Uterus (tissue), 4 donors: ENCODE data around the gene INTS11. TPM values are rescaled to one million over a fixed set of nuclear protein-coding genes. Genes with fewer than 3 reads are reported as not detected.

Experiments
- DNase-seq, 2 donors: peaks; one replicate each; pipeline ENCODE4 v3.0.0-alpha.2; 2019 to 2020
- H3K27ac ChIP-seq, 2 donors: fragments of 200-600 bp; sonication (generic); 1 replicate in 1 of 2; 2 replicates in 1 of 2; pipeline ENCODE4 v1.5.1; 2016 to 2018
- H3K27me3 ChIP-seq, 2 donors: fragments of 200-600 bp; sonication (generic); one replicate each; pipeline ENCODE4 v1.5.1; 2018 to 2019; ENCODE audit warnings: control low read depth in 1 of 2
- H3K36me3 ChIP-seq, 2 donors: fragments of 200-600 bp; sonication (generic); one replicate each; pipeline ENCODE4 v1.5.1; 2019; ENCODE audit warnings: control low read depth in 1 of 2
- H3K4me1 ChIP-seq, 2 donors: fragments of 200-600 bp; sonication (generic); one replicate each; pipeline ENCODE4 v1.5.1; 2018 to 2019; ENCODE audit warnings: control low read depth in 1 of 2
- H3K4me3 ChIP-seq, 2 donors: fragments of 200-600 bp; sonication (generic); 1 replicate in 1 of 2; 2 replicates in 1 of 2; pipeline ENCODE4 v1.5.1; 2018 to 2019; ENCODE audit warnings: mild to moderate bottlenecking in 1 of 2
- H3K9me3 ChIP-seq, 2 donors: fragments of 200-600 bp; sonication (generic); one replicate each; pipeline ENCODE4 v1.5.1; 2019; ENCODE audit warnings: control low read depth in 1 of 2
- POLR2A ChIP-seq, 2 donors: fragments of 450-650 bp; IDR thresholded peaks; one replicate each; pipeline ENCODE4 v1.6.1; 2016; ENCODE audit warnings: antibody characterized with exemption in 2 of 2, mild to moderate bottlenecking in 1 of 2, moderate library complexity in 1 of 2
- intact Hi-C: fragments of 100-400 bp; cut with DNase I; formaldehyde crosslinking; loops from one replicate; pipeline ENCODE4 v1.15.1; 2023; ENCODE audit warnings: low total_unique reads
- total RNA-seq, 4 donors: library from RNA; depleted of rRNA in 3 of 4; stranded (reverse); fragments of >200 nt in 3 of 4; gene quantifications; one replicate each; pipeline versions ENCODE4 v1.1.0 to v1.2.4, GENCODE V29; 2014 to 2023
- TF ChIP-seq, protein P1 (sequence below), 4 experiments: fragments of 200-600 bp in 2 of 4; fragments of 450-650 bp in 2 of 4; sonication (generic) in 2 of 4; IDR thresholded peaks; one replicate each; pipeline ENCODE4 v1.5.1; 2016 to 2019; ENCODE audit warnings: antibody characterized with exemption in 4 of 4, mild to moderate bottlenecking in 2 of 4, moderate library complexity in 1 of 4
- donor health status: DM: yes; HTN: yes; CAD: no.

The INTS11 gene
- total RNA-seq, 4 donors from 2014 or later = 45.6 to 277 (median 130) TPM

GRCh38 chr1:1303736-1304135 lies 20.7 kb downstream of the INTS11 start:
- intact Hi-C loops = loop anchor here (10.0 kb wide), 1 partner anchor 51 kb away; the partner anchor contains the start of gene MXRA8
- Histone ChIP-seq H3K9me3 (no peaks in the 10 kb centered on the region), H3K4me1 (peaks cover 0 to 25% of the 10 kb centered on the region in 2 donors), H3K36me3 (no peaks in the 10 kb centered on the region), H3K27me3 (no peaks in the 10 kb centered on the region), H3K4me3 (peak overlapping the region in 1 of 2 donors; percentile 66), H3K27ac (peak overlapping the region; percentile 87)
- no peak for TF ChIP-seq POLR2A (IDR thresholded peaks at IDR 0.05)
- TF ChIP-seq, protein P1, sequence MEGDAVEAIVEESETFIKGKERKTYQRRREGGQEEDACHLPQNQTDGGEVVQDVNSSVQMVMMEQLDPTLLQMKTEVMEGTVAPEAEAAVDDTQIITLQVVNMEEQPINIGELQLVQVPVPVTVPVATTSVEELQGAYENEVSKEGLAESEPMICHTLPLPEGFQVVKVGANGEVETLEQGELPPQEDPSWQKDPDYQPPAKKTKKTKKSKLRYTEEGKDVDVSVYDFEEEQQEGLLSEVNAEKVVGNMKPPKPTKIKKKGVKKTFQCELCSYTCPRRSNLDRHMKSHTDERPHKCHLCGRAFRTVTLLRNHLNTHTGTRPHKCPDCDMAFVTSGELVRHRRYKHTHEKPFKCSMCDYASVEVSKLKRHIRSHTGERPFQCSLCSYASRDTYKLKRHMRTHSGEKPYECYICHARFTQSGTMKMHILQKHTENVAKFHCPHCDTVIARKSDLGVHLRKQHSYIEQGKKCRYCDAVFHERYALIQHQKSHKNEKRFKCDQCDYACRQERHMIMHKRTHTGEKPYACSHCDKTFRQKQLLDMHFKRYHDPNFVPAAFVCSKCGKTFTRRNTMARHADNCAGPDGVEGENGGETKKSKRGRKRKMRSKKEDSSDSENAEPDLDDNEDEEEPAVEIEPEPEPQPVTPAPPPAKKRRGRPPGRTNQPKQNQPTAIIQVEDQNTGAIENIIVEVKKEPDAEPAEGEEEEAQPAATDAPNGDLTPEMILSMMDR (IDR thresholded peaks at IDR 0.05) = no peak
- DNase-seq = no peak

DNA sequence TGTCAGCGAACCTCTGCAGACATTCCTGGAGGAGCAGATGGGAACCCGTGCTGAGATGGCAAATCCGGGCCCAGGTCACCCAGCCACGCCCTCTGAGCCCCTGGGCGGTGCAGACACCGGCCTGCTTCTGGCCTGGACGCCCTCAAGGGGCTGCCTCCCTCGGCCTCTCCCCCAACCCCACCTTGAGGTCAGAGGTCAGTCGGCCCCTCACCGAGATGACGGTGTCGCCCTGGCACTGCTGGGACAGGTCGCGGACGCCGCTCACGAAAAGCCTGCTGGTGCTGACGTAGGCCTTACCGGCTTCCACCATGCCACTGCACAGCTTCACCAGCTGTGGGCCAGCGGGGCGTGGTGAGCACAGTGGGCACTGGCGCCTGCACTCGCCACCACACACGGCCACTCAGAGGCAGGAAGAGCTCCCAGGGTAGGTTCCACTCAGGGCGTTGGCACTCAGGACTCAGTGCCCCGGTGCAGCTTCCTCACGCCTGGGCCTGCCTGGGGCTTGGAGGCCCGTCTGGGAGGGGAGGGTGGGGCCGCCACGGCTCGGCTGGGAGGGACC lies 21.4 kb downstream of the INTS11 start:
- Histone ChIP-seq H3K36me3 (no peaks in the 10 kb centered on the region), H3K27me3 (no peaks in the 10 kb centered on the region), H3K4me1 (peaks cover 0 to 25% of the 10 kb centered on the region in 2 donors), H3K27ac (peak overlapping the region in 1 of 2 donors; percentile 87), H3K4me3 (no peak overlapping the region), H3K9me3 (no peaks in the 10 kb centered on the region)
- intact Hi-C loops = loop anchor here (10.0 kb wide), 1 partner anchor 52 kb away; the partner anchor contains the start of gene MXRA8
- TF ChIP-seq POLR2A (IDR thresholded peaks at IDR 0.05) = no peak
- TF ChIP-seq, protein P1 (IDR thresholded peaks at IDR 0.05) = no peak
- DNase-seq = no peak

- H3K27ac ChIP-seq = no peak overlapping the region
- no peaks in the 10 kb centered on the region for H3K9me3 ChIP-seq
- TF ChIP-seq POLR2A (IDR thresholded peaks at IDR 0.05) = no peak
- TF ChIP-seq, protein P1 (IDR thresholded peaks at IDR 0.05) = no peak
- DNase-seq = no peak
- intact Hi-C loops = loop anchor here (10.0 kb wide), 1 partner anchor 53 kb away; the partner anchor contains the start of gene MXRA8
- H3K4me3 ChIP-seq = no peak overlapping the region
- no peaks in the 10 kb centered on the region for H3K27me3 ChIP-seq
- peaks cover 0 to 25% of the 10 kb centered on the region in 2 donors for H3K4me1 ChIP-seq
- no peaks in the 10 kb centered on the region for H3K36me3 ChIP-seq
Measured at GRCh38 chr1:1302006-1302430, 22.4 kb downstream of the INTS11 start.

DNA sequence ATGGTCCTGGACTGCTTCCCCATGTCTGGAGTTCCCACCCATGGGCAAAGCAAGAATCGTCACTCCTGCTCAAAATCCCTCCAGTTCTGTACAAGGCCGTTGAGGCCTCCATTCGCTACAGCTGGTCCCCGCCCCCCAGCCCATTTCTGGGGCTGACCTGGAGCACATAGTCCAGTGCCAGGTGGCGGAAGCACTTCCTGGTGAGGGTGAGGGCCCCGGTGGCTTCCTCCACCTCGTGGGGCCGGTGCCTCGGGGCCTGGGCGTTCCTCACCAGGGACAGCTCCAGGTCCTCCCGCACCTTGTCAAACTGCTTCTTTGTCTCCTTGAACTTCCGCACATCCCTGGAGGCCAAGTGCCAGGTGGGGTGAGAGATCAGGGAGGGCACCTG lies 24.1 kb downstream of the INTS11 start:
- Histone ChIP-seq H3K4me1 (peaks cover 0 to 9% of the 10 kb centered on the region in 2 donors), H3K4me3 (no peak overlapping the region), H3K9me3 (no peaks in the 10 kb centered on the region), H3K36me3 (no peaks in the 10 kb centered on the region), H3K27ac (no peak overlapping the region), H3K27me3 (no peaks in the 10 kb centered on the region)
- DNase-seq = no peak
- intact Hi-C loops = loop anchor here (10.0 kb wide), 1 partner anchor 54 kb away; the partner anchor contains the start of gene MXRA8
- TF ChIP-seq, protein P1 (IDR thresholded peaks at IDR 0.05) = no peak
- no peak for TF ChIP-seq POLR2A (IDR thresholded peaks at IDR 0.05)

DNA sequence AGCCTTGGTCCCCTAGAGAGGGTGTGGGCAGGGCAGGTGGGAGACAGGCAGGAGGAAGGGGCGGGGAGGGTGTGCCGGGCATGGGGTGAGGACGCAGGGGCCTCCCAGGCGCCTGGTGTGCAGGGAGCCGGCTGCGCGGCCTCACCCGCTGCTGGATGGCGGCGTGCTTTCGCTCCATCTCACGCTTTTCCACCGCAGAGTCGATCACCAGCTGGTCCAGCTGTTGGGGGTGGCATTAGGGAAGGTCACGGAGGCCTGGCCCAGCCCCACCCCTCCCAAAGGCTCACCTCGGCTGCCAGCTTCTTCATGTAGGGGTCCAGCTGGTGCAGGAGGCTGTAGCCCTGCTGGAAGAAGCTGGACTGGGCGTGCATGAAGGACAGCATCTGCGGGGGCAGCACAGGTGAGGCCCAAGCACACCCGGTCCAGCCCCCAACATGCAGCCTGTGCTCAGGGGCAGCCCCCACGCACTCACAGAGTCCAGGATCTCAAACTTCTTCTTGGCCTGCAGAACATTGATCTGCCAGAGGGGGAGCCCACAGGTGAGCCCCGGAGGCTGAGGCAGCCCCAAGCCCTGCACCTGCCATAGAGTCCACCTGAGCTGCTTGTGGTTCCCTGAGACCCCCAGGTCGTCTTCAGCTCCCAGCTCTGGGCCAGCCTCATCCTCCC lies 24.6 kb downstream of the INTS11 start:
- Histone ChIP-seq H3K27me3 (no peaks in the 10 kb centered on the region), H3K27ac (no peak overlapping the region), H3K9me3 (no peaks in the 10 kb centered on the region), H3K4me3 (no peak overlapping the region), H3K36me3 (no peaks in the 10 kb centered on the region), H3K4me1 (peaks cover 0 to 5% of the 10 kb centered on the region in 2 donors)
- intact Hi-C loops = loop anchor here (10.0 kb wide), 1 partner anchor 55 kb away; the partner anchor contains the start of gene MXRA8
- no peak for TF ChIP-seq POLR2A (IDR thresholded peaks at IDR 0.05)
- TF ChIP-seq, protein P1 (IDR thresholded peaks at IDR 0.05) = peak in 1 of 4 experiments; percentile 13
- DNase-seq = no peak
